HFFc6 (cell line): ENCODE data around the gene IL24. TPM values are rescaled to one million over a fixed set of nuclear protein-coding genes. Genes with fewer than 3 reads are reported as not detected.

Experiments used
- DNase-seq: peaks from one replicate; pipeline ENCODE4 v3.0.0-alpha.2; 2018
- H3K27ac Mint-ChIP-seq: 2 replicates; pipeline ENCODE4 v1.8.0; 2020; ENCODE audit warnings: mild to moderate bottlenecking, mixed read lengths
- H3K27me3 Mint-ChIP-seq: 2 replicates; pipeline ENCODE4 v1.8.0; 2021; ENCODE audit warnings: mild to moderate bottlenecking, moderate library complexity, mixed read lengths; ENCODE audit not compliant: insufficient read depth
- H3K36me3 Mint-ChIP-seq: 2 replicates; pipeline ENCODE4 v1.8.0; 2021; ENCODE audit warnings: low read depth, mixed read lengths
- H3K4me1 Mint-ChIP-seq: 2 replicates; pipeline ENCODE4 v1.8.0; 2020; ENCODE audit warnings: low read depth, mixed read lengths
- H3K4me3 Mint-ChIP-seq: 2 replicates; pipeline ENCODE4 v1.8.0; 2020; ENCODE audit warnings: mild to moderate bottlenecking, moderate library complexity, mixed read lengths
- H3K9me3 Mint-ChIP-seq: 2 replicates; pipeline ENCODE4 v1.8.0; 2020; ENCODE audit warnings: mild to moderate bottlenecking, mixed read lengths
- total RNA-seq, 6 experiments: library from RNA; stranded (reverse); fragmentation: NEBNext Ultra II Directional; extraction: Animal tissue kit (Norgen Biotek cat#: 25700); gene quantifications; 2 replicates in 1 of 6; 3 replicates in 5 of 6; pipeline ENCODE4 v1.2.3, GENCODE V29; 2021
- TF ChIP-seq, protein P1 (sequence below): fragments of 200-600 bp; sonication (generic); IDR thresholded peaks from 2 replicates; pipeline ENCODE4 v1.5.0; 2021; ENCODE audit warnings: antibody characterized with exemption, mild to moderate bottlenecking

IL24 gene
- total RNA-seq, 6 experiments from 2014 or later: 0.24 TPM; not detected in 5

DNA sequence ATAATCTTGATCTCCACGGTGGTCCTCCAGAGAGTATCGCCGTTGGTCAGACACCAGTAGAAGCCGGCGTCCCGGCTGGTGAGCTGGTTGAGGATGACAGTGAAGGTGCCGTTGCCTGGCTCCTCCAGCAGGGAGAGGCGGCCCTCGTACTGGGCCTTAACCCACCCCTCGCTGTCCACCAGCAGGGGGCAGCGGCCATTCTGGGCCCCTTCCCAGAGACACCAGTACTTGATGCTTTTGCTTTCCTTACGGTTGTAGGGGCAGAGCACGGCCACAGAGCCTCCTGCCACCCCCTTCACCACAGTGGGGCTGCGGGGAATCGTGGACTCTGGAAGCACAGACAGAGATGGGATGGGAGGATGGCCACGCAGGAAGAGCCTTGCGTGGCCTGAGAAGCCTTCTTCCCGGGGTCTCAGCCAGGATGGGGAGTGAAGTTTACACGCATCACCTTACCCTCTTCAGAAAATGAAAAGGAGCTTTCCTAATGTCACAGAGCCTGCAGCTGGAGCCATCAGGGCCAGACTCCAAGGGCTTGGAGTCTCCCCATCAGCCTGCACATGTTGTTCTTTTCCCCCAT lies 38.3 kb downstream of the IL24 start:
- no peak overlapping the region for H3K4me3 Mint-ChIP-seq

DNA sequence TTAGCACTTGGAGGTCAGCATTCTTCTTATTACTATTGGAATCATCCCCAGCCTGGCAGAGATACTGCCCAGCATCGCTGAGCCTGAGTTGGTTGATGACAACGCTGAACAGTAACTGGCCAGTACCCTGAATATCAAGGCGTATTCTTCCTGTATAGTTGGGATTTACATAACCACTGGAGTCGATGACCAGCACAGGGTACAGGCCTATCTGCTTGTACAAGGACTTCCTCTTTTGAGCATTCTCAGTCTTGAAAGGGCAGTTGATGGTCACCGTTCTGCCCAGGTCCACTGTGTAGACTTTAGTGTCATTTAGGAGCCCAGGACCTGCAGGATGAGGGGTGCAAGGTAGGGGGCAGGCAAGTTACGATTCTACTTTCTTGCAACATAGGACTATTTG lies 40.2 kb downstream of the IL24 start:
- Mint-ChIP-seq H3K9me3 (no peaks in the 10 kb centered on the region), H3K27me3 (peaks cover 8% of the 10 kb centered on the region), H3K4me1 (no peaks in the 10 kb centered on the region), H3K27ac (no peak overlapping the region), H3K4me3 (no peak overlapping the region), H3K36me3 (no peaks in the 10 kb centered on the region)
- TF ChIP-seq, protein P1, sequence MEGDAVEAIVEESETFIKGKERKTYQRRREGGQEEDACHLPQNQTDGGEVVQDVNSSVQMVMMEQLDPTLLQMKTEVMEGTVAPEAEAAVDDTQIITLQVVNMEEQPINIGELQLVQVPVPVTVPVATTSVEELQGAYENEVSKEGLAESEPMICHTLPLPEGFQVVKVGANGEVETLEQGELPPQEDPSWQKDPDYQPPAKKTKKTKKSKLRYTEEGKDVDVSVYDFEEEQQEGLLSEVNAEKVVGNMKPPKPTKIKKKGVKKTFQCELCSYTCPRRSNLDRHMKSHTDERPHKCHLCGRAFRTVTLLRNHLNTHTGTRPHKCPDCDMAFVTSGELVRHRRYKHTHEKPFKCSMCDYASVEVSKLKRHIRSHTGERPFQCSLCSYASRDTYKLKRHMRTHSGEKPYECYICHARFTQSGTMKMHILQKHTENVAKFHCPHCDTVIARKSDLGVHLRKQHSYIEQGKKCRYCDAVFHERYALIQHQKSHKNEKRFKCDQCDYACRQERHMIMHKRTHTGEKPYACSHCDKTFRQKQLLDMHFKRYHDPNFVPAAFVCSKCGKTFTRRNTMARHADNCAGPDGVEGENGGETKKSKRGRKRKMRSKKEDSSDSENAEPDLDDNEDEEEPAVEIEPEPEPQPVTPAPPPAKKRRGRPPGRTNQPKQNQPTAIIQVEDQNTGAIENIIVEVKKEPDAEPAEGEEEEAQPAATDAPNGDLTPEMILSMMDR: no peak
- no peak for DNase-seq

More for the DNA sequence above, 38.3 kb downstream of the IL24 start:
- H3K36me3 Mint-ChIP-seq: no peaks in the 10 kb centered on the region
- H3K4me1 Mint-ChIP-seq: no peaks in the 10 kb centered on the region
- DNase-seq: no peak
- TF ChIP-seq, protein P1: peak; percentile 75
- no peaks in the 10 kb centered on the region for H3K9me3 Mint-ChIP-seq
- H3K27ac Mint-ChIP-seq: no peak overlapping the region
- peaks cover 3% of the 10 kb centered on the region for H3K27me3 Mint-ChIP-seq

DNA sequence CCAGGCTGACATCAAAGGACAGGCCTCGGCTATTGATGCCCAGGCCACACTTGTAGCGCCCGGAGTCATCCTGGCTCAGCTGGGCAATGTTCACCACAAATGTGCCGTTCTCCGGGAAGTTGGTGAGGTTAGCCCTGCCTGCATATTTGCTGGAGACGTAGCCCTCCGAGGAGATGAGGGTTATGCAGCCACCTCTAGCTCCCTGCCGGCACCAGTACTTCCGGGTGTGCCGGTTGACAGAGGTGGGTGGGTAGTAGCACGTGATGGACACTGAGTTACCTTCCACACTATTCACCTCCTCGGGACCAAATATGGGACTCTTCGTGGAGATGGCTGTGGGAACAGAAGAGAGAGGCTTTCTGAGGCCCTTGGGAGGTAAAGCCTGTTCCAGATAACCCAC lies 41.9 kb downstream of the IL24 start:
- no peaks in the 10 kb centered on the region for H3K9me3 Mint-ChIP-seq
- TF ChIP-seq, protein P1: no peak
- DNase-seq: no peak
- no peaks in the 10 kb centered on the region for H3K4me1 Mint-ChIP-seq
- H3K4me3 Mint-ChIP-seq: no peak overlapping the region
- H3K27me3 Mint-ChIP-seq: peaks cover 15% of the 10 kb centered on the region
- no peaks in the 10 kb centered on the region for H3K36me3 Mint-ChIP-seq
- no peak overlapping the region for H3K27ac Mint-ChIP-seq

DNA sequence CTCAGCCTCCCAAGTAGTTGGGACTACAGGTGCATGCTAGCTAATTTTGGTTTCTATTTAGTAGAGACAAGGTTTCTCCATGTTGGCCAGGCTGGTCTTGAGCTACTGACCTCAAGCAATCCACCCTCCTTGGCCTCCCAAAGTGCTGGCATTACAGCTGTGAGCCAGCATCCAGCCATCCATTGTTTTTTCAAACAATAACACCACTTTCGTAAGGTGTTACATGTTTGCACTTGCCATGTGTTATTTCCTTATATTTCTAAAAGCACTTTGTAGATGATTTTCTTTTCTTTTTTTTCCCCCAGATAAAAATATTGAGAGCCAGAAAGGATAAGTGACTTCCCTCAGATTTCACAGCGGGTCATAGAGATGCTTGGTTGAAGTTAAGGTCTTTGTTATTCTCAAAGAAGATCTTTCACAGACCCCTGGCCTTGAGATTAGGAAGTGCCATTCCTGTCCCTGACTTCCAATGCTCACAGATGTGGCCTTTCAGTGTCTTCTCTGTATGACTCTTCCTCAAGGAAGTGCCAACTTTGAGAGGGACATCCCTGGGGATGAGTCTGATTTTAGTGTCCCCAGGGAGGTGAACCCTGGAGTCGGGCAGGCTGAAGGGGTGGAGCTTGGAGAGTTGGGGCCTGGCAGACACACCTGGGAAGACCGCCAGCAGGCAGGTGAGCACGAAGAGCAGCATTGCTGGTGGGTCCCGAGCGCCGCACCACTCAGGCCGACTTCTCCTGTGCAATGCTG lies 42.8 kb downstream of the IL24 start:
- no peak for DNase-seq
- Mint-ChIP-seq H3K4me3 (no peak overlapping the region), H3K27ac (no peak overlapping the region), H3K27me3 (peaks cover 16% of the 10 kb centered on the region), H3K9me3 (no peaks in the 10 kb centered on the region), H3K36me3 (no peaks in the 10 kb centered on the region), H3K4me1 (no peaks in the 10 kb centered on the region)
- TF ChIP-seq, protein P1: no peak

DNA sequence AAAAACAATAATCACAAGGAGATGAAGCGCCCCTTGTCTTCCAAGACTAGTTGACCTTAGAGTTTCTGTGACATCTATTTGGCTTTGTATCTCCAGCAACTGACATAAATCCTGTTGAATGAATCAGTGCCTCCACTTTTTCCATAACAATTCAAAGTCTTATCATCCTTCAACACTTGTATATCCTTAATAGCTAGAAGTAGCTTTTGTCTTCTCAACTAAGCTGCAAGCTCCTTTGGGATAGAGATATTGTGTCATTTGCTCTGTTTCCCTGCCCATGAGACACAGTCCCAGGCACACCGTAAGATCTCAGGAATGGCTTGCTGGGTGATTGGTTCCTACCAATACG lies 43.3 kb downstream of the IL24 start:
- TF ChIP-seq, protein P1: no peak
- no peak overlapping the region for H3K27ac Mint-ChIP-seq
- no peaks in the 10 kb centered on the region for H3K36me3 Mint-ChIP-seq
- no peak for DNase-seq
- H3K9me3 Mint-ChIP-seq: no peaks in the 10 kb centered on the region
- peaks cover 21% of the 10 kb centered on the region for H3K27me3 Mint-ChIP-seq
- H3K4me1 Mint-ChIP-seq: no peaks in the 10 kb centered on the region
- no peak overlapping the region for H3K4me3 Mint-ChIP-seq
